ENCODE results near the gene TIRAP. TPM values are rescaled to one million over a fixed set of nuclear protein-coding genes. Genes with fewer than 3 reads are reported as not detected.

TIRAP gene
- total RNA-seq, 1 experiment from 2014 or later: 5.6 TPM

- TF ChIP-seq, protein P1, sequence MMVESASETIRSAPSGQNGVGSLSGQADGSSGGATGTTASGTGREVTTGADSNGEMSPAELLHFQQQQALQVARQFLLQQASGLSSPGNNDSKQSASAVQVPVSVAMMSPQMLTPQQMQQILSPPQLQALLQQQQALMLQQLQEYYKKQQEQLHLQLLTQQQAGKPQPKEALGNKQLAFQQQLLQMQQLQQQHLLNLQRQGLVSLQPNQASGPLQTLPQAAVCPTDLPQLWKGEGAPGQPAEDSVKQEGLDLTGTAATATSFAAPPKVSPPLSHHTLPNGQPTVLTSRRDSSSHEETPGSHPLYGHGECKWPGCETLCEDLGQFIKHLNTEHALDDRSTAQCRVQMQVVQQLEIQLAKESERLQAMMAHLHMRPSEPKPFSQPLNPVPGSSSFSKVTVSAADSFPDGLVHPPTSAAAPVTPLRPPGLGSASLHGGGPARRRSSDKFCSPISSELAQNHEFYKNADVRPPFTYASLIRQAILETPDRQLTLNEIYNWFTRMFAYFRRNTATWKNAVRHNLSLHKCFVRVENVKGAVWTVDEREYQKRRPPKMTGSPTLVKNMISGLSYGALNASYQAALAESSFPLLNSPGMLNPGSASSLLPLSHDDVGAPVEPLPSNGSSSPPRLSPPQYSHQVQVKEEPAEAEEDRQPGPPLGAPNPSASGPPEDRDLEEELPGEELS (CRISPR knock-in tag; IDR thresholded peaks at IDR 0.05): peak; percentile 25; the same call in 1 of the 2 replicates
- TF ChIP-seq CREB1 (CRISPR knock-in tag; IDR thresholded peaks at IDR 0.05) (peak; percentile 76), TCF7 (CRISPR knock-in tag; IDR thresholded peaks at IDR 0.05; ENCODE audit: low read depth) (no peak), PRRX2 (CRISPR knock-in tag; IDR thresholded peaks at IDR 0.05) (no peak), ATF3 (CRISPR knock-in tag; conservative IDR thresholded peaks at IDR 0.05) (no peak), TEAD4 (CRISPR knock-in tag; IDR thresholded peaks at IDR 0.05) (peak; percentile 24; the same call in 1 of the 2 replicates), GTF2I (CRISPR knock-in tag; conservative IDR thresholded peaks at IDR 0.05) (no peak), TEAD1 (CRISPR knock-in tag; IDR thresholded peaks at IDR 0.05) (peak; percentile 57; the same call in 1 of the 2 replicates), GABPB1 (CRISPR knock-in tag; IDR thresholded peaks at IDR 0.05) (peak; percentile 58; the same call in 1 of the 2 replicates), ESRRA (CRISPR knock-in tag; IDR thresholded peaks at IDR 0.05; ENCODE audit: borderline replicate concordance) (peak; percentile 57), ZNF317 (CRISPR knock-in tag; IDR thresholded peaks at IDR 0.05; ENCODE audit: borderline replicate concordance, low read depth) (no peak)
- TF ChIP-seq, protein P2, sequence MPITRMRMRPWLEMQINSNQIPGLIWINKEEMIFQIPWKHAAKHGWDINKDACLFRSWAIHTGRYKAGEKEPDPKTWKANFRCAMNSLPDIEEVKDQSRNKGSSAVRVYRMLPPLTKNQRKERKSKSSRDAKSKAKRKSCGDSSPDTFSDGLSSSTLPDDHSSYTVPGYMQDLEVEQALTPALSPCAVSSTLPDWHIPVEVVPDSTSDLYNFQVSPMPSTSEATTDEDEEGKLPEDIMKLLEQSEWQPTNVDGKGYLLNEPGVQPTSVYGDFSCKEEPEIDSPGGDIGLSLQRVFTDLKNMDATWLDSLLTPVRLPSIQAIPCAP (CRISPR knock-in tag; IDR thresholded peaks at IDR 0.05): 0 out of 2 replicates have a peak, but pooled peaks have one; percentile 54
These were observed 13.9 kb upstream of the TIRAP start, which contains the start of the genes FOXRED1 and SRPRA (continued) for GRCh38 chr11:126268708-126269579.

DNA sequence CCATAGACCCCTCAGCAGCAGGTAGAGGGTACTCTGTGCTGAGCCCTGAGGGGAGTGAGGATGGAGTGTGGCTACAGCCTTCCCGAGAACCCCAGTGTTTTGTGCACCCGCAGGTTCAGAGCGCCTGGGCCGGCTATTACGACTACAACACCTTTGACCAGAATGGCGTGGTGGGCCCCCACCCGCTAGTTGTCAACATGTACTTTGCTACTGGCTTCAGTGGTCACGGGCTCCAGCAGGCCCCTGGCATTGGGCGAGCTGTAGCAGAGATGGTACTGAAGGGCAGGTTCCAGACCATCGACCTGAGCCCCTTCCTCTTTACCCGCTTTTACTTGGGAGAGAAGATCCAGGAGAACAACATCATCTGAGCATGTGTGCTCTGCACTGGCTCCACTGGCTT is 5.6 kb upstream of the TIRAP start:
- H3K27me3 Mint-ChIP-seq (ENCODE audit: low read depth): peaks cover 19% of the 10 kb centered on the region
- TF ChIP-seq AR (CRISPR knock-in tag; IDR thresholded peaks at IDR 0.05): no peak
- no peak for TF ChIP-seq ZNF671 (CRISPR knock-in tag; IDR thresholded peaks at IDR 0.05)
- no peak for DNase-seq (ENCODE audit: low spot score)
- H3K9me3 Mint-ChIP-seq: no peaks in the 10 kb centered on the region
- peaks cover 53% of the 10 kb centered on the region for H3K36me3 Mint-ChIP-seq
- H3K27ac Mint-ChIP-seq: 0 out of 2 replicates have a peak overlapping the region, but pooled peaks have one; percentile 68
- no peak for ATAC-seq
- H3K4me1 Mint-ChIP-seq: peaks cover 9% of the 10 kb centered on the region; the same call in 1 of the 2 replicates
- H3K4me3 Mint-ChIP-seq: no peak overlapping the region
- CTCF ChIA-PET: no interaction called here
- POLR2A ChIA-PET: no interaction called here

DNA sequence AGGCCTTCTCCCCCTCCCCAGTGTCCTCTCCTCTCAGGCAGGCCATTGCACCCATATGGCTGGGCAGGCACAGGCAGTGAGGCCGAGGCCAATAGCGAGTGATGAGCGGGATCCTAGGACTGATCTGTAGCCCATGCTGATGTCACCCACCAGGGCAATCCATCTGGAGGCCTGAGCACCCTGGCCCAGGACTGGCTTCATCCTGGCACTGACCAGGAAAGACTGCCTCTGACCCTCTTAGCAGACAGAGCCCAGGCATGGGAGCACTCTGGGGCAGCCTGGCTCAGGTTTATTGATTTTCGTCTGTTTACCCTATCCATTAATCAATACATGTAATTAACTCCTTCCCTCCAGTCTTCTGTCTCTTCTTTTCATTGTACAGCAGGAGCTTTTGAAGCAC is 5.1 kb upstream of the TIRAP start:
- no peak for DNase-seq (ENCODE audit: low spot score)
- H3K4me1 Mint-ChIP-seq: peaks cover 10% of the 10 kb centered on the region; the same call in 1 of the 2 replicates
- POLR2A ChIA-PET: no interaction called here
- peak overlapping the region; percentile 68; the same call in 1 of the 2 replicates for H3K27ac Mint-ChIP-seq
- no peaks in the 10 kb centered on the region for H3K9me3 Mint-ChIP-seq
- CTCF ChIA-PET: no interaction called here
- H3K27me3 Mint-ChIP-seq (ENCODE audit: low read depth): peaks cover 21% of the 10 kb centered on the region
- ATAC-seq: no peak
- TF ChIP-seq SMAD3 (CRISPR knock-in tag; IDR thresholded peaks at IDR 0.05; ENCODE audit: borderline replicate concordance): no peak
- no peak for TF ChIP-seq FOXK1 (CRISPR knock-in tag; IDR thresholded peaks at IDR 0.05)
- TF ChIP-seq, protein P3, sequence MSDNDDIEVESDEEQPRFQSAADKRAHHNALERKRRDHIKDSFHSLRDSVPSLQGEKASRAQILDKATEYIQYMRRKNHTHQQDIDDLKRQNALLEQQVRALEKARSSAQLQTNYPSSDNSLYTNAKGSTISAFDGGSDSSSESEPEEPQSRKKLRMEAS (CRISPR knock-in tag; IDR thresholded peaks at IDR 0.05): no peak
- TF ChIP-seq EMX1 (CRISPR knock-in tag; IDR thresholded peaks at IDR 0.05): no peak
- TF ChIP-seq E2F1 (CRISPR knock-in tag; IDR thresholded peaks at IDR 0.05): no peak
- no peak for TF ChIP-seq E2F4 (CRISPR knock-in tag; IDR thresholded peaks at IDR 0.05; ENCODE audit: borderline replicate concordance, low read depth)
- no peak for TF ChIP-seq ZNF219 (CRISPR knock-in tag; IDR thresholded peaks at IDR 0.05; ENCODE audit: borderline replicate concordance)
- no peak for TF ChIP-seq ETV6 (CRISPR knock-in tag; IDR thresholded peaks at IDR 0.05)
- no peak for TF ChIP-seq ZBTB21 (CRISPR knock-in tag; IDR thresholded peaks at IDR 0.05; ENCODE audit: borderline replicate concordance)
- H3K4me3 Mint-ChIP-seq: no peak overlapping the region
- peaks cover 50% of the 10 kb centered on the region for H3K36me3 Mint-ChIP-seq

All from WTC11 (cell line).